ENCODE data around the gene NFATC3.
A peak's percentile ranks its signal among the peaks of the same experiment; 100 is the strongest.

The NFATC3 gene

DNA sequence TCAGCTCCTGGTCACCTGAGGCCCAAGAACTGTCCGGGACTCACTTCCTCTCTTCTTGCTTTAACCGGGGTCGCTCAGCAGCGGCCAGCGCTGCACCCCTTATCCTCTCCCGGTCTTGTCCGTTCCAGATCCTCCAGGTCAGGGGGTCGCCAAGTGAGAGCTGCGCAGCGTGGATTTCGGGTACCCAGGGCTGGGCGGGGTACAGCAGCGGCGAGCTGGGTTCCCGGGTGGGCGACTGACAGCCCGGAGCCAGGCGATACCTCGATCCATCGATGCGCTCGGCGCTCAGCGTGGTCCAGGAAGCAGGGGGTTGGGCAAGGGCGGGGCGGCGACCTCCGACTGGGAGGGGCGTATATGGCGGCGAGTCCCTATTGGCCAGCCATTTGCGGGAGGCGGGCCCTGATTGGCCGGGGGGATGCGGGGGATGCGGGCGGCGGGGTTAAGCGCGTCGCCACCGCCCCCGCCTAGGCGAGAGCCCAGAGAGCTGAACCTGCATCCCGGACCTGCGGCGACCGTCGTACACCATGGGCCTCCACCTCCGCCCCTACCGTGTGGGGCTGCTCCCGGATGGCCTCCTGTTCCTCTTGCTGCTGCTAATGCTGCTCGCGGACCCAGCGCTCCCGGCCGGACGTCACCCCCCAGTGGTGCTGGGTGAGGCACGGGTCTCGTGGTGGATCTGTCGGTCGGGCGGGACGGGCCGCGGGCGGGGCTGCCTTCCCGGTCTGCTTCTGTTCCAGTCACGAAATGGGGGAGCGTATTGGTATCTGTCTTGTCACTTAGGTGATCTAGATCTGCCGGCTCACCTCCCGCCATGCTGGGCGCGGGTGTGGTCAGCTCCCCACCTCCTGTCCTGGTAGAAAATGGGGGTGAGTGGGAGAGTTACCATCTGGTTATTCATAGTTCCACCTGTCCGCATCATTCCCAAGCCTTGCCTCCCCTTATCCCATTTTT is 160.0 kb downstream of the NFATC3 start, which contains the start of gene PLA2G15:
Gene PLA2G15, plus strand, starts transcription at position 471 of the 951 bp plus-strand sequence. Its CDS starts 54 bp downstream, at position 525.
- peak; percentile 53 to 97 (median 92) for DNase-seq

DNA sequence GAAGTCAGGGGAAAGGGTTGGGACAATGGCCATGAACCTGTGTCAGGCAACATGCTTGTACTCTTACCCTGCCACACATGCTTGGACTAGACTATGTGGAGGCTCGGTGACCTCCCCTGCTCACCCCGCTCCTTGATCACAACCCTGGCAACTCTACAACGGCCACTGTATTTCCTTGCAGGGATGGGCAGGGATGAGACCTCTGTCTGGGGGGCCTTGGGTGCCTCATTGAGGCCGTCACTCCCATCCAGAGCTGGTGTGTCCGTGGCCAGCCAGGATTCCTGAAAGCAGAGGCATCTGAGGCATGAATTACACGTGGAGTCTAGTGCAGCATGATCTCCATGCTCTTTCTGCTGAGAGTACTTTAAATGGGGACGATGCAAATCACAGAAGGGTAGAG is 161.0 kb downstream of the NFATC3 start:
- DNase-seq: no peak

DNA sequence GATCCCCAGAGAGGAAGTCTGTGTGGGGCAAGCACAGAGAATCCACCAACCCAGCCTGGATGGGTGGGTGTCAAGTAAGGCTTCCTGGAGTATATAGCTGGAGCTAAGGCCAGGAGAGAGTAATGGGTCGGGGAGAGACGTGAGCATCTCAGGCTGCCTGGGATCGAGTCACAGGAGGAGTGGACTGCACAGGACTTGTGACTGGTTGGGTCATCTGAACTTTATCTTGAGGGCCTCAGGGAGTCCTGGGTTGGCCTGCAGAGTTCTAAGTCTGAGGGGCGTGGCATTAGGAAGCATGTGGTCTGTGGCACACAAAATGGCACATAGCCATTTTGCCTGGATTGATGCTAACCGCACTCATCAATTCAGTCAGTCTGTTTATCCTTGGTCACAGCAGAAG is 161.5 kb downstream of the NFATC3 start:
- DNase-seq: no peak

DNA sequence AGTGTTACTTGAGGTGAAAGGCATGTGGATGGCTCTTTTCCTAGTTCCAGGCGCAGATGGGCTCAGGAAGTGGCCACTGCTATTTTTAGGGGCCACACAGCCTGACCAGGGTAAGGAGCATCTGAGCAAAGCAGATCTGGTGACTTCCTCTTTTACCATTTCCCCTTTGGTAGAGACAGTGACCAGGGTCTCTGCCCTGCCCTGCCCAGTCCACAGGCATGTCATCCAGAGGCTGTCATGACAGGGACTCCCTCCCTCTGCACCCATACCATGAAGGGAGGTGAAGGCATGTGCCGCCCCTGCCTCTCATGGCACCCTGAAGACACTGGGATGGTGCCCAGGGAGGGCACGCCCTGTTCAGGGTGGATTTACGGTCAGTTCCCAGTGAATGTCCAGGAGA is 162.2 kb downstream of the NFATC3 start:
- DNase-seq: peak in 9 of 56 donors; percentile 9 to 51 (median 20)

DNA sequence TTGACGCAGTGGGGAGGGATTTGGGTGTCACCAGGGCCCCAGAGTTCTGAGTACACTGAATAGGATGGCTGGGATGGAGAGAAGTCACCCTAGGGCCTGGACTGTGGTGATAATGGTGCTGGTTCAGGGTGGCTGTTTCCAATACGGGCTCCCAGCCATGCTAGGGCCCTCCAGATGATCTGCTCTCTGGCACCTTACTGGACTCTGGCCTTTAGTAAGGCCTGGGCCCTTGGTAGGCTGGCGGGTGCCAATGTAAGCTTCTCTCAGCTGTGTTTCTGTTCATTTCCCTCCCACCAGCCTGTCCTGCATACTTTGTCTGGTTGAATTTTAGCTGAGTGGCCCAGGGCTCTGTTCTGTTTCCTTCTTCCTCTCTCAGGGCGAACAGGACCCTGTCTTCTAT is 162.8 kb downstream of the NFATC3 start:
- no peak for DNase-seq

DNA sequence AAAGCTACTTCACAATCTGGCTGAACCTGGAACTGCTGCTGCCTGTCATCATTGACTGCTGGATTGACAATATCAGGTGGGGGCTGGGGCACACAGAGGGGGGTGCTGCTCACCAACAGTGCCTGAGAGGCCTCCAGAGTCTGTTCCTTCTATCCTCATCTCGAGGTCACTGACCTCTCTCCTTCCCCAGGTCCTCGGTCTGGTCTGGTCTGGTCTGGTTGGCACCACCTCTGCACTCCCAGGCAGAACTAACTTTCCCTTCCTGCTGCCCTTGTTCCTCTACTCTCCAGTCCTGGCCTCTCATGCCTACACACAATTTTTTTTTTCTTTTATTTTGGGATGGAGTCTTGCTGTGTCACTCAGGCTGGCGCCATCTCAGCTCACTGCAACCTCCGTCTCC is 164.2 kb downstream of the NFATC3 start:
- DNase-seq: no peak

DNA sequence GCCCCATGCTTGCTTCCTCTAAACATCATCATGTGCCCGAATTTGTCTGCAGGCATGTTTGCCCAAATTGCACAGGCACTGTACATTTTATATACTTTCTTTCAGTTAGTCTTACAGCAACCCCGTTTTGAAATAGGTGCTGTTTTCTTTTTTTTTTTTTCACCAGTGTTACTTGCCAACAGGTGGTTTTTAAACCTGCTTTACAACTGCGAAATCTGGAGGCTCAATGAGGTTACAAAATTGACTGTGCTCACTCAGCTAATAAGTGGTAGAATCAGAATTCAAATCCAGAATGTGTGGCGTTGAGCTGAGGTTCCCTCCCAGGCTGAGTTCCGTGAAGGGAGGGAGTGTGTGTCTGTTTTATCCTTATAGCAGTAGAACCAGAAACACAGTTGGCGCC is 165.8 kb downstream of the NFATC3 start:
- DNase-seq: no peak

DNA sequence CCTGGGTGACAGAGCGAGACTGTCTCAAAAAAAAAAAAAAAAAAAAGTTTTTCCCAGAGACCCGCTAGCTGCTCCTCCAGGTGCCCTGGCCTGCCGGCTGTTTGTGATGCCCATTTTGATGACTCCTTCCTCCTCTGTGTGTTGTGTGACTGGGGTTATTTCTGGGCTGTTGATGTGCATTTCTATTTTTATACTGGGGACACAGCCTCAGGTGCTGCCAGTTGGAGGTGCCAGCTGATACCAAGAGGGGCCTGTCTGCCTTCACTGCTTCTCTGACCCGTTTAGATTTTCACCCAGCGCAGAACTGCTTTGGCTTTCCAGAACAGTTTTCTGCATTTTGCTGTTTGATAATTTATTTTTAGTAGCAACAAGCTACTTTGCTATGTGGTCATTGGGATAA is 166.7 kb downstream of the NFATC3 start:
- no peak for DNase-seq

DNA sequence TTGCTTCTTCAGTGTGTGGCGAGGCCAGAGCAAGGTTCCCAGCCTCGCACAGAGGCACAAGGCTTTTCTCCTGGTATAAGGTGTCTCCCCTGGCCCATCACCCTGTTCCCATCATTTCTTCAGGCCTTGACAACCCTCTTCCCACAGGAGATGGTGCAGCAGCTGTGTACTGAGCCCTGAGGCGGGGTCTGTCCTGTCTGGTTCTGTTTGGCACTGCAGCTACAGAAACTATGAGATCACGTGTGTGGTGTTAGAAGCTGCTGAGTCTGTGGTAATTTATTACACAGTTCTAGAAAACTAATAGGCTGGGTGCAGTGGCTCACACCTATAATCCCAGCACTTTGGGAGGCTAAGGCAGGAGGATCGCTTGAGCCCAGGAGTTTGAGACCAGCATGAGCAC is 167.2 kb downstream of the NFATC3 start:
- no peak for DNase-seq

DNA sequence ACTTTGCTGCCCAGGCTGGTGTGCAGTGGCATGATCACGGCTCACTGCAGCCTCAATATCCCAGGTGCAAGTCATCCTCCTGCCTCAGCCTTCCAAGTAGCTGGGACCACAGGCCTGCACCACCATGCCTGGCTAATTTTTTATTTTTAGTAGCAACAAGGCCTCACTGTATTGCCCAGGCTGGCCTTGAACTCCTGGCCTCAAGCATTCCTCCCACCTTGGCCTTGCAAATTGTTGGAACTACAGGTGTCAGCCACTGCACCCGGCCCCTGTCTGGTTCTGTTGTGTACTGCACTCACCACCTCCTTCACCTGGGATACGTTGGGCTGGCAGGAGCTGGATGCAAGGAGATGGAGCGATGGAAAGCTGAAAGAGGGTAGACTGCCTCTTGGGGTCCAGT is 168.6 kb downstream of the NFATC3 start:
- DNase-seq: no peak

DNA sequence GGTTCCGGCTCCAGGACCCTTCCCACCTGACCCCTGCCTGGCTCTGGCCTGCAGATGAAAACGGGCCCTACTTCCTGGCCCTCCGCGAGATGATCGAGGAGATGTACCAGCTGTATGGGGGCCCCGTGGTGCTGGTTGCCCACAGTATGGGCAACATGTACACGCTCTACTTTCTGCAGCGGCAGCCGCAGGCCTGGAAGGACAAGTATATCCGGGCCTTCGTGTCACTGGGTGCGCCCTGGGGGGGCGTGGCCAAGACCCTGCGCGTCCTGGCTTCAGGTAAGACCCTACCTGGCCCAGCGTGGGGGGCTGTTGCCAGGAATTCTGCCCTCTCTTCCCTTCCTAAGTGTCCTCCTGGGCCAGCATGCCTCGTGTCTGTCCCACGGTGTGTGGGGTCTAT is 170.5 kb downstream of the NFATC3 start:
- DNase-seq: no peak

DNA sequence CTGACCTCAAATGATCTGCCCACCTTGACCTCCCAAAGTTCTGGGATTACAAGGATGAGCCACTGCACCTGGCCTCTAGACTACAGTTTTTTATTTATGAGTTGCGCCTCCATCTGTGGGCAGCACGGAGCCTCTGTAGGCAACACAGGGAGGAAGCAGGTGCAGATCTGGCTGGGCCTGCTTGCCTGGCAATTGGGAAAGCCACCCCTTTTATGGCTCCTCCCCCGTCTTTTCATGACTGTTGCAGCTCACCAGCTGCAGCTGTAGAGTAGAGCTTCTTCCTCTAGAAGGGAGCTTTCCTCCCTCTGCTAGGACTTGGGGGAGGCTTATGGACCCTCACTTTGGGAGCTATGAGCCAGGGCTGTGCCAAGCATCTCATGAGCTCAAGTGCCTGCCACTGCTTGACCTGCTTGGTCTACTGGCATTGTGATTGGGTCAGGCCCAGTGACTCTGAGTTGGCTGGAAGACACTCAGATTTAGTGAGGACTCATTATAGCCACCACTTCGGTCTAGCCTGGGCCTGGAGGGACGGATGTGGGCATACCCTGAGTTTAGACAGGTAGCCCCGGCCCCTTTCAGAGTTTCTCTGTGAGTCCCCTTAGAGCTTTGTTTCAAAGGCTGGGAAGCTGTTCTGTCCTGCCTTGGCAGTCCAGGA is 172.2 kb downstream of the NFATC3 start:
- DNase-seq: peak in 12 of 56 donors; percentile 8 to 60 (median 28)

DNA sequence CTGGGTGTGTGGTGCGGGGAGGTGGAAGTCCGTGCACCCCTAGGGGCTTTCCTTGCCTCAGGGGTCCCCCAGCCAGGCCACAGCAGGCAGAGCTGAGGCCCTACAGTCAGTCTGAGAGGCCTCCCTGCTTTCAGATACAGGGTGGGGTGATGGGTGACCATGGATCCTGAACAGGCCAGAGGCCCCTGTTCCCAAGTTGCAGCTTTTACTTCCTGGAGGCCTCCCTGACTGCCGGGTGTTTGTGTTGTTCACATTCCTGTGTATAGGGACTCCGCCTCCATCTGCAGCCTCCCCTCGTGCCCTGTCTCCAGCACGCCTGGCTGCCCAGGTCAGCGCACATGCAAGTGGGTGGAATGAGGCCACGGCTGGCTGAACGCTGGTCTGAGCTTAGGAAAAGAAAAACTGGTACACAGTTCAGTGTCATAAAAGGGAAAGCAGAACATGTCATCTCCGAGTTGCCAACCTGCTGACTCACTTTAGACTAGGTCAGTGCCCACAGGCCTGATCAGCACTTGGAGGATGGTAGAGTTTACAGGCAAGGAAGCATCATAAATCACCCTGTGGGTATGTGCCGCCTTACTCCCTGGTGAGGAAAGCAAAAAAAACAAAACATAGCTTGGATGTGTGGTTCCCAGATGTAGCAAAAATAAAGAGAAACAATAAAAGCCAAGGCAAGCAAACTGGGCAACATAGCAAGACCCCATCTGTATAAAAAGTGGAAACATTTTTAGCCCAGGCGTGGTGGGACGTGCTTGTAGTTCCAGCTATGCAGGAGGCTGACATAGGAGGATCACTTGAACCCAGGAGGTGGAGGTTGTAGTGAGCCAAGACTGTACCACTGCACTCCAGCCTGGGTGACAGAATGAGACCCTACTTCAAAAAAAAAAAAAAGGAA is 173.0 kb downstream of the NFATC3 start:
- DNase-seq: no peak

DNA sequence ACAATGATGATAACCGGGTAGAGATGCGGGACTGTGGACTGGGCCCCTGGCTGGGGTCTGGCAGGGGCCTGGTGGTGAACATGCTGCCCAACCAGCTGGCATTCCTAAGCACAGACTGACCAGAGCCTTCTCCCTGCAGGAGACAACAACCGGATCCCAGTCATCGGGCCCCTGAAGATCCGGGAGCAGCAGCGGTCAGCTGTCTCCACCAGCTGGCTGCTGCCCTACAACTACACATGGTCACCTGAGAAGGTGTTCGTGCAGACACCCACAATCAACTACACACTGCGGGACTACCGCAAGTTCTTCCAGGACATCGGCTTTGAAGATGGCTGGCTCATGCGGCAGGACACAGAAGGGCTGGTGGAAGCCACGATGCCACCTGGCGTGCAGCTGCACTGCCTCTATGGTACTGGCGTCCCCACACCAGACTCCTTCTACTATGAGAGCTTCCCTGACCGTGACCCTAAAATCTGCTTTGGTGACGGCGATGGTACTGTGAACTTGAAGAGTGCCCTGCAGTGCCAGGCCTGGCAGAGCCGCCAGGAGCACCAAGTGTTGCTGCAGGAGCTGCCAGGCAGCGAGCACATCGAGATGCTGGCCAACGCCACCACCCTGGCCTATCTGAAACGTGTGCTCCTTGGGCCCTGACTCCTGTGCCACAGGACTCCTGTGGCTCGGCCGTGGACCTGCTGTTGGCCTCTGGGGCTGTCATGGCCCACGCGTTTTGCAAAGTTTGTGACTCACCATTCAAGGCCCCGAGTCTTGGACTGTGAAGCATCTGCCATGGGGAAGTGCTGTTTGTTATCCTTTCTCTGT is 174.0 kb downstream of the NFATC3 start:
- DNase-seq: no peak

DNA sequence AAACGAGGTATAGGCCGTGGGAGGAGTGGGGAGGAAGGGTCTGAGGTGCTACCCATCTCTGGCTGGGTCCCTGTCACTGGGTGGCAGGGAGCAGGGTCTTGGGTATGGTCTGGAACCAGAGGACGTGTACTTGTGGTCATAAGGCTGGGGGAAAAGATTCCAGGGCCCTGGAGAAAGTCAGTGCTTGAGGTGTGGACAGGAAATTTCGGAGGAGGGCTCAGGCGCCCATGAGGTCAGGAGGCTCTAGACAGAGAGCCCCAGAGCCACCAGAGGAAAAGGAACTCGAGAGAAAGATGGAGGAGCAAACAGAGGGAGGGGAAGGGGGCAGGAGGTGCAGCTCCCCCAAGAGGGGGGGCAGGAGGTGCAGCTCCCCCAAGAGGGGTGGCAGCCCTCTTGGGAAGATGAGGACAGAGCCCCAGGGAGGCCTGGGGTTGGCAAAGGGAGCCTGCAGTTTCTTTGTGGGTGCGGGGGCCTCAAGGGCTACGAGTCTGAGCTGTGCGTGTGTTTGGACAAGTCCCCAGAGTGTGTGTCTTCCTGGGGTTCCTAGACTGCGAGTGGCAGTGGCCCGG is 178.5 kb downstream of the NFATC3 start:
- no peak for DNase-seq

DNA sequence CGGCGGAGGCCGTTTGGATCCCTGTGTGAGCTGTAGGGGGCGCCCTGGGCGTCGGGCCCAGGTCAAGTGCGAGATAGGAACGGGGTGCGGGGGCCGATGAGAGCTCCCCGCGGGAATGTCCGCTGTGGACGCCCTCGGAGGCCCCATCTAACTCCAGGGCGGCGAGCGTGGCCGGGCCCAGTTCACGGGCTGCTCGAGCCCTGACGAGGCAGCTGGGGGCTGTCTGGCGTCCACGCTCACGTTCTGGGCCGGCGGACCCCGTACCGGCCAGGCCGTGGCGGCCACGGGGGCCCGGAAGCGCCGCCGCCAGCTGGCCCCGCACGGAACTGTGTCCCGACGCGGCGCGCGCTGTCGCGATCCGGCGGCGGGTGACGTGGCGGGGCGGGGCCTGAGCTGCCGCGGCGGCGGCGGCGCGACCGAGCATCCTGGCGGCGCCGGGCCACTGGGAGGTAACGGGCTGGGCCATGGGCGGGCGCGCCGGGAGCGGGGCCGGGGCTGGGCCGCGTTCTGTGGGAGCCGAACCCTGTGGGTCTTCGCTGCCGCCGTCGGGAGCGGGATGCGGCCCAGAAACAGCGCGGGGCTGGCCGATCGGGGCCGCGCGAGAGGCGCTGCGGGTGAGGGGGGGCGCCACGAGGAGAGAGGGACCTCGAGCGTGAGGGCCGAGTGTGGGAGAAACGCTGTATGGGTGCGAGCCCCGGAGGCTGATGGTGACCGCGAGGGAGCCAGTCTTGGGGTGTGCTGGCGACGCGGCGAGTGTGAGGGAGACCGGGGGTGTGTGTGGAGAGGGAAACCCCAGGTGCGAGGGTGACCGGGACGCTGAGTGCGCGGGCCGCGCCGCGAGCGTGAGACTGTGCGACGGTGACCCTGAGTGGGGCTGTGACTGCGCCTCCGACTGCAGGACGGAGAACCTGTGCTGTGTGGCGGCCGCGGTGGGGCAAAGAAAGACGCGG is 179.2 kb downstream of the NFATC3 start, which contains the start of gene SLC7A6:
Gene SLC7A6, plus strand, starts transcription at position 399 of the 950 bp plus-strand sequence. CDS start 10,201 bp downstream, outside the sequence.
- DNase-seq: peak in 44 of 56 donors; percentile 12 to 74 (median 55)

DNA sequence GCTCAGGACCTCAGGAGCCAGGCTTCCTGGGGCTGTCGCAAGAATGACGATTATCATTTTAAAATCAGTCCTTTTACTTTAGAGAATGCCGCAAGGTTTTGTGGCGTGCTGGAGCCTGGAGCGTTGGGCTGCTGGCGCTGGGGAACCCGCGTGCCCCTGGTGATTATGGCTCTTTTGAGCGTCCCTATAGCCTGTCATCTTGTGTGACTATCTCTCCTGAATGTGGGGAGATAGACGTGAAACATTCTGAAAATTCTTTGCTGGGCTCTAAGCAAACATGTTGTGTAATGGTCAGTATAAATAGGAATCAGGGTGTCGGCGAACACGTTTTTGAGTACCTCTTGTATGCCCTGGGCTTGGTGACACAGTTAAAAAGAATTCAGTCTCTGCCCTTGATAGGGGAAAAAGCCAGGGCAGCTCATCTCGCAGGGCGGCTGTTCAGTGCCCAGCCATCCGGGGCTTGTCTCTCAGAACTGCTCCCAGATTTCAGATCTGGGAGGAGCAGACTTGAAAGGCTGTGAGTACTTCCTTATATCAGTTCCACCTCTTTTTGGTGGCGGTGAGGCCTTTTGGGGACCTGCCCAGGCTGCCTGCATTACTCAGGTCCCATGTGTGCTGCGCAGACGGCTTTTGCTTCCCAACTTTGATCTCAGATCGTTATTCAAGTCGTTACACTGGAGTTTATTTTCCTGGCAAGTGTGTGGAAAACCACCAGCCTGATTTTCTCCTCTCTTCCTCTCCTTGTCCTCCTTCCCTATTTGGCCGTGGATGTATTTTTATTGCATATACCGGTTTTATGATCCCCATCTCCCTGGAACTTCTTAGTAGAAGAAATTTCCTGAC is 180.1 kb downstream of the NFATC3 start:
- DNase-seq: peak in 8 of 56 donors; percentile 3 to 44 (median 14)

All from amygdala (tissue), 56 donors.